ENCODE results near the gene LGMN.
A peak's percentile ranks its signal among the peaks of the same experiment; 100 is the strongest.

LGMN gene

GRCh38 chr14:92654239-92654901, 94.1 kb downstream of the LGMN start:
- peak overlapping the region; percentile 98 for H3K4me3 Mint-ChIP-seq

More at GRCh38 chr14:92654239-92654901, 94.1 kb downstream of the LGMN start:
- Mint-ChIP-seq H3K36me3 (ENCODE audit: low read depth) (peaks cover 40% of the 10 kb centered on the region), H3K27ac (peak overlapping the region; percentile 3), H3K9me3 (no peaks in the 10 kb centered on the region), H3K27me3 (ENCODE audit: low read depth) (no peaks in the 10 kb centered on the region), H3K4me1 (ENCODE audit: low read depth) (peaks cover 64% of the 10 kb centered on the region)
